HPDE6-E6E7 (cell line): ENCODE data around the gene IRF2.

ENCODE experiments used
- DNase-seq: peaks from one replicate; pipeline ENCODE4 v3.0.0; 2011; ENCODE audit warnings: missing footprints; ENCODE audit errors: extremely low spot score

IRF2 gene

GRCh38 chr4:184474263-184475095 lies at the start of gene IRF2:
Gene IRF2 (minus strand): TSS chr4:184474550. CDS start chr4:184429064, 45,486 bp downstream.
- DNase-seq, result peak; percentile 94

GRCh38 chr4:184515606-184516005 lies 41.3 kb upstream of the IRF2 start:
- DNase-seq, result no peak

DNA sequence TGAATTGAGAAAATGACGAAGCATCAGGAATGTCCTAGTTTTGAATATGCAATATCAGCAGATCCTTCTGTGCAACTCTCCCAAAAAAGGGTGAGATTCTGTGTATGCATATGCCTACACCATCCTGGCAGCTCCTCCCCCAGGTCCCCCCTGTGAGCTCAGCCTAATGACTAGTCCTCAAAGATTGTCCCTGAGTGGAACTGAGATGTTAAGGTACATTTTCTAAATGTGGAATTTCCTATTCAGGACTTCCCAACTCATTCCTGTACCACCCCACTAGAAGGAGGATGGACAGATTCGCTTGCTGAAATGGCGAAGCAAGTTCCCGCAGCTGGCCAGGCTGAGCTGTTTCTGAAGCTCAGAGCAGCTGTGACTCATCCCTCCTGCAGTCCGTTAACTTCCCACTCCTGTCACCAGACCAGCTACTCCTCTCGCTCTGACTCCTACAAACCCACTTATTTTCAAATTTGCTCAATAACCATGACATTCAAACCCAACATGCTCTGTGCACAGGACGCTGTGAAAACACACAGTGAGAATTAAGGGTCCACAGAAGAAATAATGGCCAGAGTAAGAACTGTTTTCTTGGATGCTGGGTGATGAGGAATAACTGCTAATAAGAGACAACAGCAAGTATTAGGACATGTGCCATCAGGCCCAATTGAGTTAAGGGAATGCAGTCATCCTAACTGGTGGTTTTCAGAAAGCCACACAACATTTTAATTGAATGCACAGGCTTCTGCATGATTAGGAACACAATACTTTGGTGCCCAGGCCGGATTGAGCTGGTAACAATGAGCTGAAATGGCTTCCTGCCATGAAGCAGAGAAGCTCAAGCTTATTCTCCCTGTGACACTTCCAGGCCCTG lies 40.0 kb upstream of the IRF2 start:
- DNase-seq, result peak; percentile 78

- no peak for DNase-seq
Measured at GRCh38 chr4:184513802-184514120, 39.4 kb upstream of the IRF2 start.

DNA sequence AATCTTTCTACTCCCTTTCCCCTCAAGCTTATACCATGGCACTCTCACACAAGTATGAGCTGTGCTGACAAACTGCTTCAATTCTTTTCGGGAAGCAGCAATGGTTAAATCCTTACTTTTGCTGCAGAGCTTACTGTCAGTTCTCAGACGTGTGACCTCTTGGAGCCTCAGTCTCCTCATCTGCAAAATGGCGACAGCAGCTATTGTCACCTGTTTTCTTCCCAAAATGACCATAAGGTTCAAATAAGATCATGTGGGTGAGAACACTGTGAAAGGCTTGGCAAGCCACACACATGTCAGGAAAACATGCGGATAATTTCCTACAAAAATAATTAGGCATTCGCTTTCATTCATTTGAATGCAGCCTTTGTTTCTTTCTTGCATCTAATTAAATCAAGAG lies 36.8 kb upstream of the IRF2 start:
- no peak for DNase-seq

DNA sequence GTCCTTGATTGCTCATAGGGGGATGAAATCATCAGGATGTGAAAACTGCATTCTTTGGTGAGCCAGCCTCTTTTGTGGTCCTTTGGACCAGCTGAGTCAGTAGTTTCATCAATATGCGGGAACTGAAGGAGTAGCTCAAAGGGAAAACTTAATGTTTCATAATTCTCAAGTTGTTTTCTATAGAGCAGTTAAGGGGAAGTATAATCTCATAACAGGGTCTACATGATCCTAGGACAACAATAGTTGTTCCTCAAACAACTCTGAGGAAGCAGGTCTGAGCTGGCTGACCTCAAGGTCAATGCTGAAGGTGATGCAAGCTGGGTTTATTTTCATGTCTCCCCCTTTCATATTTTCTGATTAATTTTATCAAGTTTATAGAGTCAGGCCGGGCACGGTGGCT lies 36.1 kb upstream of the IRF2 start:
- no peak for DNase-seq

DNA sequence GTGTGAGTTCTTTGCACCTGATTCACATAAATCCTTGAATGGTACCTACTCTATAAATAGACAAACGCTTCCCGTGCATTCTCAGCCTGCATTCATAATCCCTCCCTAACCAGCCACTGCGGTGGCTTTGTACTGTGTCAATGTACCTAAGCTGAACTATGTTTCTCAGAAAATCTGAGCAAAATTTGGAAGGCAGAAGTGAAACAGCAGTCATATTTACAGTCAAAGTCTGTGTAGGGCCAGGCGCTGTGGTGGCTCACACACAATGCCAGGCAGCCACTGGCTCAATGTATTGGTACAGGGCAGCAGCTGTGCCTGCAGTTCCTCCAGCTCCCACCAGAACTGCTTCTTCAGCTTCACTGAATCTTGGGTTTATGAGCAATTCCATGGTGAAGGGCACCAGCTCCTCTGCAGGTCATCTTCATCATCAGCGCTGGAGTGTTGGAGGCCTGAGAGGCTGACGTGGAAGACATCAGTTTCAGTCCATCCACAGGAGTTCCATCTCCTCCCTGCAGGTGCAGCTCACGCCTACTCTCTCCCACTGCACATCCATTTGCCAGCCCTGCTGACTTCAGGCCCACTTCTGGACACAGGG lies 32.3 kb upstream of the IRF2 start:
- DNase-seq, result no peak

- DNase-seq, result no peak
Measured at GRCh38 chr4:184504385-184504784, 30.0 kb upstream of the IRF2 start.

- no peak for DNase-seq
Measured at GRCh38 chr4:184503869-184504300, 29.5 kb upstream of the IRF2 start.

DNA sequence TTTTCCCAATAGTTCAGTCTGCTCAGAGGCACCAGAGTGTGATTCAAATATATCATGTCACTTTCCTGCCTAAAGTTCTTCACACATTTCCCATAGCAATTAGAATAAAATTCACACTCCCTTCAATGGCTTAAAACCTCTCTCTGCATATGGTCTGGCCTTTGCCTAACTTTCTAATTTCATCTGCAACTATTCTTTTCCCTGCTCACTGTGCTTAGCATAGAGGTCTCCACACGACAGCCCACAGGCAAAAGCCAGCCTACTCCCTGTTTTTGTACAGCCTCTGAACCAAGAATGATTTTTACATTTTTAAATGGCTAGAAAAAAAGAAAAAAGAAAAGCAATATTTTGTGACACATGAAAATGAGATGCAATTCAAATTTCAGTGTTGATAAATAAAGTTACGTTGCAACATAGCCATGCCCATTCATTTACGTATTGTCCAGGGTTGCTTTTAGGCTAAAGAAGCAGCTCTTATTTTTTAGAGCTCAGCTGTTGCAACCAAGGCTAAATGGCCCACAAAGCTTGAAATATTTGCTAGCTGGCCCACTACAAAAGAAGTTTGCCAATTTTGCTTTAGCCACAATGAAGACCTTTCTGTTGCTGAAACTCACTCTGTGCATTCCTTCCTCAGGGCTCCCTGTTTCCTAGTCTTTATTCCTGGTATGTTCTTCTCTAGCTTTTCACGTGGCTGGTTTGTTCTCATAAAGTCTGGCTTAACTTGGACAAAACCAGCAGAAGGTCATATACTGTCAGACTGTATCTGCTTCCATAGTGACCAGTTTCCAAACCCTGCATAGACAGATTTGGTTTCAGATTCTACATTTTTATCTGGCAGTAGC lies 26.6 kb upstream of the IRF2 start:
- DNase-seq, result no peak

- DNase-seq, result no peak
Measured at GRCh38 chr4:184499996-184500395, 25.6 kb upstream of the IRF2 start.

GRCh38 chr4:184498598-184498997 lies 24.2 kb upstream of the IRF2 start:
- DNase-seq, result no peak

GRCh38 chr4:184489771-184490170 lies 15.4 kb upstream of the IRF2 start:
- DNase-seq, result no peak

DNA sequence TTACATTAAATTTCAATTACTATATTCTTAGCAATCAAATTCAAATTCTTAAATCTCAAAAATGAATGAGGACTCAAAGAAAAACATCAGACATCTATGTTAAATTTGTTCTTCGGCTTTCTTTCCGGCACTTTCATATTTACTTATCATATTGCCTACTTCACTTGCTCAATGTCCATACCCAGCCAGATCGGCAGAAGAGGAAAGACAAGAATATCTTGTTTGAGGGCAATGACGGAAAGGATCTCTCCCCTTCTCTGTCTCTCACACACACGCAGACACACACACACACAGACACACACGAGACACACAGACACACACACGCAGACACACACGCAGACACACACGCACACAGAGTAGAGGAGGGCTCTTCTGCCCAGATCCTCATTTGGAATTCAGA lies 13.2 kb upstream of the IRF2 start:
- no peak for DNase-seq

- DNase-seq, result no peak
Measured at GRCh38 chr4:184485279-184485678, 10.9 kb upstream of the IRF2 start.

GRCh38 chr4:184481544-184481943 lies 7.2 kb upstream of the IRF2 start:
- no peak for DNase-seq

GRCh38 chr4:184479516-184479950 lies 5.2 kb upstream of the IRF2 start:
- DNase-seq, result no peak

DNA sequence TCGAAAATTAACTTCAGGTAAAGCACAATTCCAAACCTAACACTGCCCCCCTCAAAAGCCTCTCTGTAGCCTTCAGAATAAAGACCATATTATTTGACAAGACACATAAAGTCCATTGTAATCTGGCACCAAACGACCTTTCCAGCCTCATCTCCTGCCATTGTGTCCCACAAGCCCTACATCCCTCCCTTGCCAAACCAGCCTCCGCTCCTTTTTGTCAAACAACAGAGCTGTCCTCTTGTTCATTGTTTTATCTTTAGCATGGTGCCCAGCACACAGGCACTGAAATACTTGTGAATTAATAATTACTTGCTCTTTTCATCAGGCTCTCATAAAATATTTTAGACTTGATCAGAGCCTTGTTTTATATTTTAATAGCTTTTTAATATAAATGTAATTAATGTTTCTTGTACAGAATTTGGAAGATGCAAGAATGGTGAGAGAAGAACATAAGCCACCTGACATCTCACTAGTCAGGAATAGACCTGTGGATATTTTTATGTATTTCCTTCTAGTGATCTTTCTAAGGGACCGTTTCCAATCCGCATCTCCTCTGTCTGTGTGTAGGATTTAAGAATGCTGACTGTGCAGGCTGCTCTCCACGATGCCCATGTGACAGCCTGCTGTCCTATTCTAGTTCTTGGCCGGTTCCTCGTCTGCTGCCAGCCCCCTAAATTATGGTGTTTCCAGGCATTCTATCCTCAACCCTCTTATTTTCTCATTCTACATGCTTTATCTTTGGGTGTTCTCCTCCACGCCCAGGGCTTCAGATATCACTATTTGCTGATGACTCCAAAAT lies 3.0 kb upstream of the IRF2 start:
- DNase-seq, result no peak

DNA sequence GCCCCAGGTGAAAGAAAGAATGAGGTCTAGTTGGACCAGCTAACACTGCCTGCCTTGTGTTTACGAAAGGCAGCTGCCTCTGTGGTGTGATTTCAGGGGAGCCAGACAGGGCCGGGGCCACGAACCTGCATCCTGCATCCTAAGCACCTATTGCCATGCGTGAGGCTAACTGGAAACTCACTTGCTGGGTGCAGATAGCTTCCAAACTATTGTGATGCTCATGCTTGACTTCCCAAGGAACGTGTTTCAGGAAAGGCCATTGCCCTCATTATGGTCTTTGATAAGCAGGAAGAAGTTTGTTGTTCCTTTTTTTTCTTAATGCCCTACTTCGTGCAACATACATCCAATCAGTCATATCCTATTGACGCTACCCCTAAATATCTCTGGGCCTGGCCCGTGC lies 2.3 kb upstream of the IRF2 start:
- no peak for DNase-seq

DNA sequence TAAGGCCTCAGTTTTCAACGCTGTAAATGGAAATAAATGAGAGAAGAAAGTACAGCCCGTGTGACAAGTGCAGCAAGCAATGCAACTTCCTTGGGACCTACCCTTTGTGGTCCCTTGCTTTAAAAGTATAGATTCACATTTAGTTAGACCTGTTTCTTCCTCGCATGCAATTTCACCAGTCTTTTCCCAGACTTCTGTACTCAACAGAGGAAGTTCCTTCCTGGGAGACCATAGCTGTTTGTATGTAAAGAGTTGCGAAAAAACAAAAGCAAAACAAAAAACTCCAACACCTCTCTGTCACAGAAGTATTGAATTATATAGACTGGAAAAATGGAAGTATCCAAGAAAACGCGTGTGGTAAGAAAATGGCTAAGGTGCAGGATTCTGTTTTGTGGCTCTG lies 1.1 kb upstream of the IRF2 start:
- no peak for DNase-seq

- peak; percentile 23 for DNase-seq
Measured at GRCh38 chr4:184475096-184475461, 729 bp upstream of the IRF2 start.
